ENCODE measurements around the gene ATXN1L. TPM values are rescaled to one million over a fixed set of nuclear protein-coding genes. Genes with fewer than 3 reads are reported as not detected.
"Not testable (repeated sequence)": the region's sequence is repeated elsewhere in the genome, so short reads cannot be mapped to it uniquely, and the experiment has no call there.

ATXN1L gene
- polyA plus RNA-seq, 1 donor (not counting 4 experiments of a cell fraction or from before 2014, with no cell fraction given), result 12.8 TPM

GRCh38 chr16:71808593-71809459, 37.0 kb upstream of the ATXN1L start, which contains the start of gene AP1G1:
Gene AP1G1 (minus strand): TSS chr16:71808834. CDS start chr16:71789479, 19,355 bp downstream.
- peak; percentile 80 for DNase-seq (ENCODE audit: low read depth, low spot score)
- peak within 1 kb of the TSS; percentile 100 for H2AFZ ChIP-seq (ENCODE audit: control insufficient read depth, low read length)
- H3K4me2 ChIP-seq (ENCODE audit: control insufficient read depth, extremely low read depth, insufficient read depth, low read depth, low read length), result peak within 1 kb of the TSS; percentile 99
- H3K4me3 ChIP-seq (ENCODE audit: control insufficient read depth in 2 of 3, extremely low read depth in 1 of 3, insufficient read depth in 2 of 3, low read depth in 1 of 3, low read length in 3 of 3), result peak within 1 kb of the TSS; percentile 84 to 100 (median 95)
- no peaks in the 10 kb centered on the region for H3K36me3 ChIP-seq (ENCODE audit: control insufficient read depth in 2 of 2, extremely low read depth in 1 of 2, insufficient read depth in 2 of 2, low read length in 2 of 2)
- peaks cover 4% of the 10 kb centered on the region for H3K4me1 ChIP-seq (ENCODE audit: control insufficient read depth, extremely low read depth, insufficient read depth, low read length)
- no peaks in the 10 kb centered on the region for H3K9me1 ChIP-seq (ENCODE audit: control insufficient read depth, extremely low read depth, insufficient read depth, low read length)
- peak within 1 kb of the TSS; percentile 100 for H3K9ac ChIP-seq (ENCODE audit: control insufficient read depth, extremely low read depth, insufficient read depth, low read length)
- H4K20me1 ChIP-seq (ENCODE audit: control insufficient read depth, extremely low read depth, insufficient read depth, low read length), result no peaks in the 10 kb centered on the region
- FAIRE-seq, result peak; percentile 20
- H3K79me2 ChIP-seq (ENCODE audit: control insufficient read depth, insufficient read depth, low read length), result peaks cover 47% of the 10 kb centered on the region
- TF ChIP-seq CTCF (optimal IDR thresholded peaks at IDR 0.05 in 1 of 3, IDR thresholded peaks at IDR 0.05 in 1 of 3, conservative IDR thresholded peaks at IDR 0.05 in 1 of 3; ENCODE audit: extremely low read depth in 1 of 3, insufficient read depth in 2 of 3, low read length in 3 of 3), result no peak
- TF ChIP-seq EZH2 (IDR thresholded peaks at IDR 0.05; ENCODE audit: low read length), result no peak
- H3K9me3 ChIP-seq (ENCODE audit: control insufficient read depth, low read depth, low read length), result no peaks in the 10 kb centered on the region
- H3K27ac ChIP-seq (ENCODE audit: control insufficient read depth, insufficient read depth, low read length), result peak within 1 kb of the TSS; percentile 100
- no peaks in the 10 kb centered on the region for H3K27me3 ChIP-seq (ENCODE audit: control insufficient read depth, extremely low read depth, insufficient read depth, low read length)
- dilution Hi-C loops (cut with MboI; ENCODE audit: extremely low pct_ligation_motif_present, low sequenced_read_pairs), result no loop called here

- H3K4me1 ChIP-seq (ENCODE audit: control insufficient read depth, extremely low read depth, insufficient read depth, low read length); DNase-seq (ENCODE audit: low read depth, low spot score); H3K4me2 ChIP-seq (ENCODE audit: control insufficient read depth, extremely low read depth, insufficient read depth, low read depth, low read length); H2AFZ ChIP-seq (ENCODE audit: control insufficient read depth, low read length); H3K9me1 ChIP-seq (ENCODE audit: control insufficient read depth, extremely low read depth, insufficient read depth, low read length); H3K4me3 ChIP-seq (ENCODE audit: control insufficient read depth in 2 of 3, extremely low read depth in 1 of 3, insufficient read depth in 2 of 3, low read depth in 1 of 3, low read length in 3 of 3); H4K20me1 ChIP-seq (ENCODE audit: control insufficient read depth, extremely low read depth, insufficient read depth, low read length); H3K36me3 ChIP-seq (ENCODE audit: control insufficient read depth in 2 of 2, extremely low read depth in 1 of 2, insufficient read depth in 2 of 2, low read length in 2 of 2); H3K27me3 ChIP-seq (ENCODE audit: control insufficient read depth, extremely low read depth, insufficient read depth, low read length); H3K9ac ChIP-seq (ENCODE audit: control insufficient read depth, extremely low read depth, insufficient read depth, low read length); H3K9me3 ChIP-seq (ENCODE audit: control insufficient read depth, low read depth, low read length); FAIRE-seq; dilution Hi-C loops (cut with MboI; ENCODE audit: extremely low pct_ligation_motif_present, low sequenced_read_pairs): not testable (repeated sequence)
- Histone ChIP-seq H3K27ac (ENCODE audit: control insufficient read depth, insufficient read depth, low read length) (peak overlapping the region; percentile 96), H3K79me2 (ENCODE audit: control insufficient read depth, insufficient read depth, low read length) (peaks cover 35% of the 10 kb centered on the region)
Measured at GRCh38 chr16:71810155-71810530, 35.6 kb upstream of the ATXN1L start.

Data from keratinocyte (primary cell).